PC-3 (cell line): Measurements from ENCODE around the gene TAGAP. TPM values are rescaled to one million over a fixed set of nuclear protein-coding genes. Genes with fewer than 3 reads are reported as not detected.

Experiments used
- ATAC-seq: fragments of 200-7000 bp; cut with Tn5 transposase; 2 replicates; pipeline ENCODE4 v1.9.1; 2020; ENCODE audit warnings: mild to moderate bottlenecking, moderate library complexity
- BruUV-seq: library from RNA; stranded (reverse); fragments of 400-500 nt; replicated peaks from 2 replicates; lab custom pipeline; 2021; lab: Mats Ljungman, UMichigan
- CTCF ChIA-PET: fragments of 300-600 bp; sonication (Branson Sonifier 250); formaldehyde crosslinking; loops from one replicate; lab custom pipeline; 2022; ENCODE audit warnings: antibody characterized with exemption; lab: Charles Lee
- POLR2A ChIA-PET: fragments of 300-600 bp; sonication (Branson Sonifier 250); formaldehyde crosslinking; loops from one replicate; lab custom pipeline; 2022; ENCODE audit warnings: antibody characterized with exemption; ENCODE audit not compliant: unreplicated experiment; lab: Charles Lee
- DNase-seq: peaks from one replicate; pipeline ENCODE4 v3.0.0-alpha.2; 2015
- H2AFZ ChIP-seq: fragments of 300-600 bp; sonication (generic); 2 replicates; pipeline ENCODE4 v1.6.0; 2016; ENCODE audit warnings: antibody characterized with exemption, low read length
- H3F3A ChIP-seq: fragments of 300-600 bp; sonication (generic); one replicate; pipeline ENCODE4 v1.6.0; 2017; ENCODE audit warnings: antibody characterized with exemption, low read length, control low read depth, mild to moderate bottlenecking; ENCODE audit not compliant: unreplicated experiment
- H3K27ac ChIP-seq: fragments of 300-600 bp; sonication (generic); 2 replicates; pipeline ENCODE4 v1.5.1; 2016; ENCODE audit warnings: mild to moderate bottlenecking, low read length
- H3K27me3 ChIP-seq: fragments of 300-600 bp; sonication (generic); 2 replicates; pipeline ENCODE4 v1.6.1; 2016; ENCODE audit warnings: low read length, mixed read lengths
- H3K36me3 ChIP-seq: fragments of 300-600 bp; sonication (generic); 2 replicates; pipeline ENCODE4 v1.6.1; 2016; ENCODE audit warnings: low read depth, mixed run types, low read length, mixed read lengths
- H3K4me1 ChIP-seq: fragments of 300-600 bp; sonication (generic); 2 replicates; pipeline ENCODE4 v1.5.1; 2016; ENCODE audit warnings: low read length; ENCODE audit not compliant: insufficient read depth
- H3K4me2 ChIP-seq: fragments of 300-600 bp; sonication (generic); 2 replicates; pipeline ENCODE4 v1.6.0; 2016; ENCODE audit warnings: low read length
- H3K4me3 ChIP-seq: fragments of 300-600 bp; sonication (generic); 2 replicates; pipeline ENCODE4 v1.5.1; 2016; ENCODE audit warnings: mild to moderate bottlenecking, low read length, mixed read lengths
- H3K79me2 ChIP-seq: fragments of 300-600 bp; sonication (generic); 2 replicates; pipeline ENCODE4 v1.6.1; 2017; ENCODE audit warnings: low read length, mixed read lengths
- H3K9ac ChIP-seq: fragments of 300-600 bp; sonication (generic); 2 replicates; pipeline ENCODE4 v1.6.0; 2016; ENCODE audit warnings: mild to moderate bottlenecking, low read length
- H3K9me2 ChIP-seq: fragments of 300-600 bp; sonication (generic); replicated peaks from 2 replicates; pipeline ENCODE4 v1.6.1; 2016; ENCODE audit warnings: mixed run types, low read length, mixed read lengths
- H3K9me3 ChIP-seq: fragments of 300-600 bp; sonication (generic); 2 replicates; pipeline ENCODE4 v1.6.1; 2016; ENCODE audit warnings: low read length, mixed read lengths
- H4K20me1 ChIP-seq: fragments of 300-600 bp; sonication (generic); 2 replicates; pipeline ENCODE4 v1.6.1; 2016; ENCODE audit warnings: low read length, mixed read lengths
- EZH2 ChIP-seq: fragments of 300-600 bp; sonication (generic); IDR thresholded peaks from one replicate; pipeline ENCODE4 v1.6.1; 2017; ENCODE audit warnings: antibody characterized with exemption, mild to moderate bottlenecking, low read length; ENCODE audit not compliant: unreplicated experiment
- EZH2phosphoT487 ChIP-seq: fragments of 300-600 bp; sonication (generic); IDR thresholded peaks from 2 replicates; pipeline ENCODE4 v1.6.1; 2018; ENCODE audit warnings: mild to moderate bottlenecking, antibody characterized with exemption, low read length, borderline replicate concordance
- intact Hi-C: fragments of 100-400 bp; cut with micrococcal nuclease; formaldehyde crosslinking; loops from 2 replicates; pipeline ENCODE4 v1.9.0; 2023
- total RNA-seq: library from RNA; depleted of rRNA; stranded (reverse); fragments of >200 nt; gene quantifications from 2 replicates; pipeline ENCODE4 v1.2.3, GENCODE V29; 2014
- TF ChIP-seq, protein P1 (sequence below): fragments of 300-600 bp; sonication (generic); conservative IDR thresholded peaks from 2 replicates; pipeline ENCODE4 v1.5.1; 2017; ENCODE audit warnings: antibody characterized with exemption, low read depth, mild to moderate bottlenecking, low read length

The TAGAP gene
- total RNA-seq, 1 experiment from 2014 or later, result not detected

DNA sequence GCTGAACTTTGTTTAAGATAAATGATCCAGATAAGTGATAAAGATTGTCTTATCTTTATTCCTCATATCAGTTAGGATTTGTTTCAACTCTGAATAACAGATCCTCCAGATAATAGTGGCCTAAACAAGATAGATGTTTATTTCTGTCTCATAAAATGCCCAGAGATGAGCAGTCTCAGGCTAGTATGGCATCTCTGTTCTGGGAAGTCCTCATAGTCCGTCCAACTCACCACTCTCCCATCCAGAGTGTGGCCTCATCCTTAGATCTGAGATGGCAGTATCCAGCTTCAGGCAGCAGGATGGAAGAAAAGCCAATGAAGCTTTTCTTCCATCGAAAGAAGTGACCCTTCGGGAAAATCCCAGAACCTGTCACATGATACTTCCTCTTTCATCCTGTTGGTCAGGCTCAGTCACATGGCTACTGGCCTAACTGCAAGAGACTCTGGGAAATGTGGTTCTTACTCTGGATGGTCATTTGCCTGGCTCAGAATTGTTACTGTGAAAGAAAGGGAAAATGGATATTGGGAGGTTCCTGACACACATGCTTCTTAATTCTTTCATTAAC, 29.4 kb upstream of the TAGAP start:
- POLR2A ChIA-PET, result no interaction called here

DNA sequence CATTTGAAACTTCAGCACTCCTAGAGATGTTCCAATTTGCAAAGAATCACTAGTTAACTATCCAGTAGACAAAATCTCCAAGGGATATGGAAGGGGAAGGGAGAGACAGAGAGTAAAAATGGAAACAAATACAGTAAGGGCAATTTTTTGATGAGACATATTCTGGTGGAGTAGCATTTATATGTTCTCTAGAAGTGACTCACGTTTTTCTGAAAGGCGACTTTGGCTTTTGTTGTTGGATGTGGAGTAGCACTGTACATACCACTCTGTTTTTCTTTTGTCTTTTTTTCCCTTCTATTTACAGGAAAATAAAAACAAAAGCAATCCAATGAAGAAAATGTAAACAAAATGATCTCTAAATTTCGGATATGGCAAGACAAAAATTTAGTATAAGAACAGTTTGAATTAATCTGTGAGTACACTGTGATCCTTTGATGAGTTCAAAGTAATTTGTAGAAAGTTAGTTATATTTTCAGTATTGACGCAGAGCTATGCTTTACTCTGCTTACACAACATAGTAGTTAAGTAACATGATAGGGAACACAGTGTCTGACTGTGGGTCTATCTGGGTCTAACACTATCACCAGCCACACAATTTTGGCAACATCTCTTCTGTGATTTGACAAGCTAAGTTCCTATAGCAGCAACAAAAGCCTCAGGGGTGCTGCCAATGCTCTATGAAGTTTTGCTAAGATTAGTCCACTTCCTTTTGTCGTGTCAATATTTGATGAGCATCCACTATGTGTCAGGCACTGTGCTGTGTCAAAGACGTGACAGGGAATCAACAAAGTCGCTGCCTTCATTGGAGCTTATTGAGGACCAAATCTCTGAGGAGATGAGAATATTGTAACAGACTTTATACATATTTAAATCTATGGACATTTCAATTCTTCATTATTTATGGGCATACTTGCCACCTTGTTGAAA, 27.3 kb upstream of the TAGAP start:
- Histone ChIP-seq H3K9ac (no peak overlapping the region), H3K27ac (no peak overlapping the region), H3F3A (no peaks in the 10 kb centered on the region), H3K4me1 (no peaks in the 10 kb centered on the region), H3K4me2 (no peak overlapping the region), H3K9me3 (no peaks in the 10 kb centered on the region), H4K20me1 (no peaks in the 10 kb centered on the region), H2AFZ (no peak overlapping the region), H3K79me2 (no peaks in the 10 kb centered on the region), H3K9me2 (no peaks in the 10 kb centered on the region), H3K4me3 (no peak overlapping the region), H3K36me3 (no peaks in the 10 kb centered on the region), H3K27me3 (peaks cover 67% of the 10 kb centered on the region)
- ChIA-PET CTCF (no interaction called here), POLR2A (no interaction called here)
- intact Hi-C loops, result no loop called here
- ATAC-seq (no peak), DNase-seq (no peak)
- no peak for TF ChIP-seq EZH2phosphoT487
- TF ChIP-seq, protein P1, sequence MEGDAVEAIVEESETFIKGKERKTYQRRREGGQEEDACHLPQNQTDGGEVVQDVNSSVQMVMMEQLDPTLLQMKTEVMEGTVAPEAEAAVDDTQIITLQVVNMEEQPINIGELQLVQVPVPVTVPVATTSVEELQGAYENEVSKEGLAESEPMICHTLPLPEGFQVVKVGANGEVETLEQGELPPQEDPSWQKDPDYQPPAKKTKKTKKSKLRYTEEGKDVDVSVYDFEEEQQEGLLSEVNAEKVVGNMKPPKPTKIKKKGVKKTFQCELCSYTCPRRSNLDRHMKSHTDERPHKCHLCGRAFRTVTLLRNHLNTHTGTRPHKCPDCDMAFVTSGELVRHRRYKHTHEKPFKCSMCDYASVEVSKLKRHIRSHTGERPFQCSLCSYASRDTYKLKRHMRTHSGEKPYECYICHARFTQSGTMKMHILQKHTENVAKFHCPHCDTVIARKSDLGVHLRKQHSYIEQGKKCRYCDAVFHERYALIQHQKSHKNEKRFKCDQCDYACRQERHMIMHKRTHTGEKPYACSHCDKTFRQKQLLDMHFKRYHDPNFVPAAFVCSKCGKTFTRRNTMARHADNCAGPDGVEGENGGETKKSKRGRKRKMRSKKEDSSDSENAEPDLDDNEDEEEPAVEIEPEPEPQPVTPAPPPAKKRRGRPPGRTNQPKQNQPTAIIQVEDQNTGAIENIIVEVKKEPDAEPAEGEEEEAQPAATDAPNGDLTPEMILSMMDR, result no peak
- TF ChIP-seq EZH2, result no peak
- BruUV-seq, result no TSS peak

More for the DNA sequence above, 29.4 kb upstream of the TAGAP start:
- Histone ChIP-seq H3K27ac (no peak overlapping the region), H3K9me2 (no peaks in the 10 kb centered on the region), H3K4me1 (no peaks in the 10 kb centered on the region), H3K36me3 (no peaks in the 10 kb centered on the region), H3K79me2 (no peaks in the 10 kb centered on the region), H3K9ac (no peak overlapping the region), H3K27me3 (peaks cover 64% of the 10 kb centered on the region), H3K4me2 (no peak overlapping the region), H2AFZ (no peak overlapping the region), H3K4me3 (no peak overlapping the region), H3K9me3 (no peaks in the 10 kb centered on the region), H3F3A (no peaks in the 10 kb centered on the region), H4K20me1 (no peaks in the 10 kb centered on the region)
- BruUV-seq, result no TSS peak
- CTCF ChIA-PET, result no interaction called here
- intact Hi-C loops, result no loop called here
- peak; percentile 6 for DNase-seq
- ATAC-seq, result no peak
- TF ChIP-seq EZH2phosphoT487 (no peak), EZH2 (no peak)
- TF ChIP-seq, protein P1, result no peak
